SK-N-SH (cell line): ENCODE data around the gene PSMD13. TPM values are rescaled to one million over a fixed set of nuclear protein-coding genes. Genes with fewer than 3 reads are reported as not detected.

Source experiments
- CTCF ChIA-PET: fragments of 300-600, 350-600 bp; formaldehyde crosslinking; extraction: SDS; loops from one replicate; lab custom pipeline; 2021; lab: Yijun Ruan, JAX
- POLR2A ChIA-PET: fragments of 350-600 bp; sonication (Branson Sonifier 250); formaldehyde crosslinking; extraction: SDS; loops from one replicate; lab custom pipeline; 2020; ENCODE audit warnings: antibody characterized with exemption, inconsistent platforms; lab: Yijun Ruan, JAX
- DNase-seq: peaks from one replicate; pipeline ENCODE4 v3.0.0; 2012
- H2AFZ ChIP-seq: fragments of 200-600 bp; sonication (generic); 2 replicates; pipeline ENCODE4 v1.8.1; 2016; ENCODE audit warnings: antibody characterized with exemption, mild to moderate bottlenecking, low read depth
- H3F3A ChIP-seq: fragments of 200-600 bp; sonication (generic); replicated peaks from 2 replicates; pipeline ENCODE3; 2016; ENCODE audit warnings: antibody characterized with exemption, mild to moderate bottlenecking; ENCODE audit not compliant: insufficient read depth
- H3K27ac ChIP-seq, 2 experiments: fragments of 200-500 bp in 1 of 2; fragments of 200-600 bp in 1 of 2; sonication (Bioruptor generic) in 1 of 2; sonication (generic), shearing (Covaris generic) in 1 of 2; 2 replicates each; pipeline versions ENCODE4 v1.5.1 to v1.6.1; 2014 to 2016; ENCODE audit warnings: low read depth in 2 of 2, inconsistent platforms in 1 of 2, low read length in 1 of 2, mild to moderate bottlenecking in 1 of 2, mixed read lengths in 1 of 2
- H3K27me3 ChIP-seq: fragments of 200-600 bp; sonication (generic), shearing (Covaris generic); 2 replicates; pipeline ENCODE4 v1.6.1; 2016; ENCODE audit warnings: mixed run types; ENCODE audit not compliant: insufficient read depth
- H3K36me3 ChIP-seq, 2 experiments: fragments of 200-500 bp in 1 of 2; fragments of 200-600 bp in 1 of 2; sonication (Bioruptor generic) in 1 of 2; sonication (generic) in 1 of 2; replicated peaks in 1 of 2; 2 replicates each; pipeline versions ENCODE3 to v1.5.1; 2014 to 2016; ENCODE audit warnings: low read length in 1 of 2, mild to moderate bottlenecking in 1 of 2; ENCODE audit not compliant: insufficient read depth in 2 of 2, control insufficient read depth in 1 of 2
- H3K4me1 ChIP-seq, 2 experiments: fragments of 200-500 bp in 1 of 2; fragments of 200-600 bp in 1 of 2; sonication (Bioruptor generic) in 1 of 2; sonication (generic), shearing (Covaris generic) in 1 of 2; 2 replicates each; pipeline versions ENCODE4 v1.5.1 to v1.6.1; 2014 to 2016; ENCODE audit warnings: low read depth in 1 of 2, low read length in 1 of 2, mixed run types in 1 of 2; ENCODE audit not compliant: insufficient read depth in 2 of 2, control insufficient read depth in 1 of 2
- H3K4me2 ChIP-seq: fragments of 200-600 bp; sonication (generic), shearing (Covaris generic); 2 replicates; pipeline ENCODE4 v1.6.1; 2017; ENCODE audit warnings: mixed run types
- H3K4me3 ChIP-seq, 2 experiments: fragments of 200-500 bp in 1 of 2; fragments of 200-600 bp in 1 of 2; sonication (Bioruptor generic) in 1 of 2; sonication (generic), shearing (Covaris generic) in 1 of 2; 2 replicates each; pipeline versions ENCODE4 v1.5.1 to v1.8.1; 2014 to 2016; ENCODE audit warnings: low read depth in 2 of 2, inconsistent platforms in 1 of 2, low read length in 1 of 2, mild to moderate bottlenecking in 1 of 2, mixed read lengths in 1 of 2, moderate library complexity in 1 of 2
- H3K79me2 ChIP-seq: fragments of 200-600 bp; sonication (generic); 2 replicates; pipeline ENCODE4 v1.8.1; 2017; ENCODE audit warnings: mild to moderate bottlenecking; ENCODE audit not compliant: insufficient read depth
- H3K9ac ChIP-seq: fragments of 200-600 bp; sonication (generic); 2 replicates; pipeline ENCODE4 v1.6.1; 2017; ENCODE audit warnings: mixed run types
- H3K9me2 ChIP-seq: fragments of 200-600 bp; sonication (generic); 2 replicates; pipeline ENCODE4 v1.6.1; 2017; ENCODE audit warnings: mixed run types
- H3K9me3 ChIP-seq: fragments of 200-600 bp; sonication (generic); 2 replicates; pipeline ENCODE4 v1.6.1; 2017; ENCODE audit warnings: mixed run types, mild to moderate bottlenecking, moderate library complexity
- H4K20me1 ChIP-seq: fragments of 200-600 bp; sonication (generic); 2 replicates; pipeline ENCODE4 v1.6.1; 2017; ENCODE audit warnings: mild to moderate bottlenecking, mixed run types; ENCODE audit not compliant: insufficient read depth
- CHD2 ChIP-seq: fragments of 150-350 bp; IDR thresholded peaks from 2 replicates; pipeline ENCODE4 v1.6.1; 2018; ENCODE audit warnings: low read length; ENCODE audit not compliant: partially characterized antibody
- ELF1 ChIP-seq: IDR thresholded peaks from 2 replicates; pipeline ENCODE4 v1.4.0; 2012
- EP300 ChIP-seq, 2 experiments: IDR thresholded peaks; 2 replicates each; pipeline versions ENCODE4 v1.4.0 to v1.6.1; 2012; ENCODE audit warnings: borderline replicate concordance in 1 of 2, low read depth in 1 of 2, low read length in 1 of 2
- JUND ChIP-seq: IDR thresholded peaks from 2 replicates; pipeline ENCODE4 v1.4.0; 2012
- MEF2A ChIP-seq: IDR thresholded peaks from 2 replicates; pipeline ENCODE4 v1.4.0; 2012; ENCODE audit warnings: low read depth, borderline replicate concordance
- POLR2AphosphoS5 ChIP-seq: IDR thresholded peaks from 2 replicates; pipeline ENCODE4 v1.6.1; 2012; ENCODE audit warnings: low read depth, low read length
- RAD21 ChIP-seq: IDR thresholded peaks from 2 replicates; pipeline ENCODE4 v1.6.1; 2012; ENCODE audit warnings: mild to moderate bottlenecking, low read length
- RXRA ChIP-seq: IDR thresholded peaks from 2 replicates; pipeline ENCODE4 v1.4.0; 2012; ENCODE audit warnings: low read depth, mild to moderate bottlenecking, borderline replicate concordance
- SMC3 ChIP-seq: IDR thresholded peaks from 2 replicates; pipeline ENCODE4 v1.6.1; 2012; ENCODE audit warnings: low read depth, low read length, improper control_type of control experiment
- TEAD4 ChIP-seq: IDR thresholded peaks from 2 replicates; pipeline ENCODE4 v1.4.0; 2012; ENCODE audit warnings: mild to moderate bottlenecking, borderline replicate concordance; ENCODE audit not compliant: insufficient read depth
- YY1 ChIP-seq: IDR thresholded peaks from 2 replicates; pipeline ENCODE4 v1.4.0; 2012; ENCODE audit warnings: low read depth, mild to moderate bottlenecking
- WGBS: methylation state at CpG from one replicate; pipeline ENCODE4 v1.1.6; 2017; ENCODE audit warnings: low lambda C conversion rate; 5-methylcytosine and 5-hydroxymethylcytosine counted together
- polyA plus RNA-seq, 3 experiments: library from polyadenylated mRNA; depleted of rRNA; stranded (reverse); fragments of >200 nt; gene quantifications; 2 replicates each; pipeline ENCODE4 v1.2.3, GENCODE V29; 2012
- TF ChIP-seq, protein P1 (sequence below): IDR thresholded peaks from 2 replicates; pipeline ENCODE4 v1.4.0; 2012; ENCODE audit warnings: low read depth
- TF ChIP-seq, protein P2 (sequence below): fragments of 150-350 bp; IDR thresholded peaks from 2 replicates; pipeline ENCODE4 v1.6.1; 2017; ENCODE audit warnings: antibody characterized with exemption, low read length, low read depth, borderline replicate concordance
- TF ChIP-seq, protein P3 (sequence below): fragments of 150-350 bp; IDR thresholded peaks from 2 replicates; pipeline ENCODE4 v1.6.1; 2016; ENCODE audit warnings: mild to moderate bottlenecking, low read depth, low read length
- TF ChIP-seq, protein P4 (sequence below): IDR thresholded peaks from 2 replicates; pipeline ENCODE4 v1.4.0; 2012; ENCODE audit warnings: low read depth, borderline replicate concordance
- TF ChIP-seq, protein P5 (sequence below): fragments of 200-600 bp; sonication (generic); IDR thresholded peaks from 2 replicates; pipeline ENCODE4 v1.6.1; 2017; ENCODE audit warnings: antibody characterized with exemption, mild to moderate bottlenecking, moderate library complexity

PSMD13 gene
- polyA plus RNA-seq, 1 of the 3 experiments (the other 2 are of a cell fraction), result 196 TPM

DNA sequence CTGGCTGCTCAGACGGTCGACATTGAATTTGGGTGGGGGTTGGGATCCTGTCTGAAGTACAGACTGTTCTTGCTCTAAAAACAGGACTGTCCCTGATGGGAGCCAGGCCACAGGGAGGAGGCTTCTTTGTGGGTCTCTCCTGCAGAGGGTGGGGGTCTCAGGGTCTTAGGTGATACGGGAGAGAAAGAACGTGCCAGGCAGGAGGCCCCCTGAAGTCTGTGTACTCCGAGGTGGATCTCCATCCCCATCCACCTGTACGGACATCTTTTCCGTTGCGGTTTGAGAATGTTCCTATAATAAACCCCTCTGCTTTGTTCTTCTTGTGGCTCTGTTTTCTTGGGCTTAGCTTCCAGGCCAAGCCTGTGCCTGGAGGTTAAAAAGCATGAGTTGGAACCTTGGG lies 15.9 kb downstream of the PSMD13 start (continued):
- TF ChIP-seq POLR2AphosphoS5, result no peak
- TF ChIP-seq, protein P1, sequence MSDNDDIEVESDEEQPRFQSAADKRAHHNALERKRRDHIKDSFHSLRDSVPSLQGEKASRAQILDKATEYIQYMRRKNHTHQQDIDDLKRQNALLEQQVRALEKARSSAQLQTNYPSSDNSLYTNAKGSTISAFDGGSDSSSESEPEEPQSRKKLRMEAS, result no peak

DNA sequence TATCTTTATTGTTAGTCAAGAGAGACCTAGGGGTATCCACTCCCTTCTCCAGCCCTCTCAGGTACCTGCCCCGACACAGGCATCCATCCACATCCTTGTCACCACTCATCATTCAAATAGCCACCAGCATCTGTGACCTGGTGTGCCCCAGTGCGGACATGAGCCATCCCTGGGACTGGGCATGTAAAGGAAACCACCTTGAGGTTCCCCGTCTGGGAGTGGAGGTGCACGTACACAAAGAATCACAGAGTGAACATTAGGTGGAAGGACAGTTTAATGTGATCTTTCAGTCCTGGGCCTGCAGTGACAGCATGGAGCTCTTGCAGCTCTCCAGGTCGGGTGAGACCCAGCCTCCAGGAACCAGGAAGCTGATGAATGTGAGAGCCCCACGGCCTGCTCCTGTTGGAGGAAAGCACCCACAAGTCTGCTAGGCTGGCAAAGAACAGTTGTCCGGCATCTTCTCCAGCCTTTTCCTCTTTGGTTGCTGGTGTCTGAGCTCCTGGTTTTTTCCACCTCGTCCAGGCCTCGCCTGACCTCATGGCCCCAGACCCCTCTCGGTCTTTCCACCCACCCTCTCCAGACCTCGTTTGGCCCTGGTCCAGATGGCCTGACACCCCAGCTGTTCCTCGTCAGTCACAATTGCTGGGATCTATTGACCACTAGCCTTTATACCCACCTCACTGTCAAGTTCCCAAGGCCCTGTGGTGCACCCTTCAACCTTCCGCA lies 16.5 kb downstream of the PSMD13 start:
- Histone ChIP-seq H3K4me1 (no peaks in the 10 kb centered on the region), H3K9ac (no peak overlapping the region)
- POLR2A ChIA-PET, result interaction anchor here (0.6 kb wide), 1 partner anchor 338 kb away, joined by 3 read pairs; no protein-coding TSS in a partner anchor
- TF ChIP-seq, protein P2, sequence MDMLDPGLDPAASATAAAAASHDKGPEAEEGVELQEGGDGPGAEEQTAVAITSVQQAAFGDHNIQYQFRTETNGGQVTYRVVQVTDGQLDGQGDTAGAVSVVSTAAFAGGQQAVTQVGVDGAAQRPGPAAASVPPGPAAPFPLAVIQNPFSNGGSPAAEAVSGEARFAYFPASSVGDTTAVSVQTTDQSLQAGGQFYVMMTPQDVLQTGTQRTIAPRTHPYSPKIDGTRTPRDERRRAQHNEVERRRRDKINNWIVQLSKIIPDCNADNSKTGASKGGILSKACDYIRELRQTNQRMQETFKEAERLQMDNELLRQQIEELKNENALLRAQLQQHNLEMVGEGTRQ, result no peak
- TF ChIP-seq, protein P3, sequence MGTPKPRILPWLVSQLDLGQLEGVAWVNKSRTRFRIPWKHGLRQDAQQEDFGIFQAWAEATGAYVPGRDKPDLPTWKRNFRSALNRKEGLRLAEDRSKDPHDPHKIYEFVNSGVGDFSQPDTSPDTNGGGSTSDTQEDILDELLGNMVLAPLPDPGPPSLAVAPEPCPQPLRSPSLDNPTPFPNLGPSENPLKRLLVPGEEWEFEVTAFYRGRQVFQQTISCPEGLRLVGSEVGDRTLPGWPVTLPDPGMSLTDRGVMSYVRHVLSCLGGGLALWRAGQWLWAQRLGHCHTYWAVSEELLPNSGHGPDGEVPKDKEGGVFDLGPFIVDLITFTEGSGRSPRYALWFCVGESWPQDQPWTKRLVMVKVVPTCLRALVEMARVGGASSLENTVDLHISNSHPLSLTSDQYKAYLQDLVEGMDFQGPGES, result no peak
- TF ChIP-seq RAD21, result no peak
- TF ChIP-seq EP300 (IDR thresholded peaks at IDR 0.05; ENCODE audit: borderline replicate concordance in 1 of 2, low read depth in 1 of 2, low read length in 1 of 2), result no peak
- no peak for TF ChIP-seq ELF1
- TF ChIP-seq, protein P4, sequence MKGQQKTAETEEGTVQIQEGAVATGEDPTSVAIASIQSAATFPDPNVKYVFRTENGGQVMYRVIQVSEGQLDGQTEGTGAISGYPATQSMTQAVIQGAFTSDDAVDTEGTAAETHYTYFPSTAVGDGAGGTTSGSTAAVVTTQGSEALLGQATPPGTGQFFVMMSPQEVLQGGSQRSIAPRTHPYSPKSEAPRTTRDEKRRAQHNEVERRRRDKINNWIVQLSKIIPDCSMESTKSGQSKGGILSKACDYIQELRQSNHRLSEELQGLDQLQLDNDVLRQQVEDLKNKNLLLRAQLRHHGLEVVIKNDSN, result no peak
- no peak for TF ChIP-seq TEAD4
- no peak for TF ChIP-seq CHD2
- no peak for TF ChIP-seq RXRA
- TF ChIP-seq MEF2A, result no peak
- TF ChIP-seq, protein P5, sequence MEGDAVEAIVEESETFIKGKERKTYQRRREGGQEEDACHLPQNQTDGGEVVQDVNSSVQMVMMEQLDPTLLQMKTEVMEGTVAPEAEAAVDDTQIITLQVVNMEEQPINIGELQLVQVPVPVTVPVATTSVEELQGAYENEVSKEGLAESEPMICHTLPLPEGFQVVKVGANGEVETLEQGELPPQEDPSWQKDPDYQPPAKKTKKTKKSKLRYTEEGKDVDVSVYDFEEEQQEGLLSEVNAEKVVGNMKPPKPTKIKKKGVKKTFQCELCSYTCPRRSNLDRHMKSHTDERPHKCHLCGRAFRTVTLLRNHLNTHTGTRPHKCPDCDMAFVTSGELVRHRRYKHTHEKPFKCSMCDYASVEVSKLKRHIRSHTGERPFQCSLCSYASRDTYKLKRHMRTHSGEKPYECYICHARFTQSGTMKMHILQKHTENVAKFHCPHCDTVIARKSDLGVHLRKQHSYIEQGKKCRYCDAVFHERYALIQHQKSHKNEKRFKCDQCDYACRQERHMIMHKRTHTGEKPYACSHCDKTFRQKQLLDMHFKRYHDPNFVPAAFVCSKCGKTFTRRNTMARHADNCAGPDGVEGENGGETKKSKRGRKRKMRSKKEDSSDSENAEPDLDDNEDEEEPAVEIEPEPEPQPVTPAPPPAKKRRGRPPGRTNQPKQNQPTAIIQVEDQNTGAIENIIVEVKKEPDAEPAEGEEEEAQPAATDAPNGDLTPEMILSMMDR, result no peak
- no peak for TF ChIP-seq SMC3
- no peak for TF ChIP-seq JUND
- no peak for TF ChIP-seq YY1
- TF ChIP-seq POLR2AphosphoS5, result no peak
- TF ChIP-seq, all 33 proteins: peak for 0
- CTCF ChIA-PET, result interaction anchor here (2.9 to 3.4 kb wide), 2 partner anchors 21 to 27 kb away, joined by 8 to 16 read pairs; partner anchors contain the start of gene NLRP6
- no peaks in the 10 kb centered on the region for H3K9me2 ChIP-seq
- no peaks in the 10 kb centered on the region for H3K9me3 ChIP-seq
- no peaks in the 10 kb centered on the region for H4K20me1 ChIP-seq
- no peaks in the 10 kb centered on the region for H3K27me3 ChIP-seq
- H2AFZ ChIP-seq, result no peak overlapping the region
- H3K4me2 ChIP-seq, result no peak overlapping the region
- peaks cover 14% of the 10 kb centered on the region for H3F3A ChIP-seq
- H3K27ac ChIP-seq, result no peak overlapping the region
- no peak for DNase-seq
- H3K4me3 ChIP-seq, result no peak overlapping the region
- 92% methylated on average over 11 of the region's 13 CpGs for WGBS
- peaks cover 25 to 51% of the 10 kb centered on the region in 2 experiments for H3K36me3 ChIP-seq
- no peaks in the 10 kb centered on the region for H3K79me2 ChIP-seq
